GM19324 (cell line): Measurements from ENCODE around the gene CD69.
"Not testable (repeated sequence)": the region's sequence is repeated elsewhere in the genome, so short reads cannot be mapped to it uniquely, and the experiment has no call there.

Source experiments
- ATAC-seq: cut with Tn5 transposase; IDR thresholded peaks from one replicate; pipeline ENCODE4 v1.9.1; 2021; ENCODE audit warnings: mild to moderate bottlenecking, moderate library complexity; ENCODE audit not compliant: unreplicated experiment, low FRiP score

CD69 gene

DNA sequence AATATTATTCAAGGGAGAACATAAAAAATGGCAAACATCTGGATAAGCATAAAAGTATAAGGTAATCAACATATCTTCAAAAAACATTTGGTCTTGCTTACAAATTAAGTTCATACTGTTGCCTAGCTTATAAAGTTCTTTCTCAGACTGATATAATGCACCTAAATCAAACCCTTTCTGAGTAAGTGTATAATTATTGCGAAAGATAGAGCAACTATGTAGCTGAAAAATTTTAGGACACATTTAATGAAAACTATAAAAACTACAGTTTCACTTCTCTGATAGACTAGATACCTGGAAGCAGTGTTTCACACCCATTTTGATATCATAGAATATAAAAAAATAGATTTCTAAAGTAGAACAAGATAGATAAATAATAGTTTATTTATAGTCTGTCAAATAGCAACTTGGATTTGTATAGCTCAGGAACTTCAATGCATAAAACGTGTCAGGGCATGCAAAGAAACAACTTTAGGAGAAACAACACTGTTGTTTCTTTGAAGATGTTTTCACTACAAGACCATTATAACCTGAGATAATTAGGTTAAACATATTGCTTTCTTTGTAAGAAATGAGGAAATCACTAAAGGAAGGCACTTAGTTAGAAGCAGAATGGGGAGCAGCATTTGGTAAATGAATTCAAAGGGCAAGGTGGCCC lies 35.4 kb downstream of the CD69 start:
- ATAC-seq, result no peak

DNA sequence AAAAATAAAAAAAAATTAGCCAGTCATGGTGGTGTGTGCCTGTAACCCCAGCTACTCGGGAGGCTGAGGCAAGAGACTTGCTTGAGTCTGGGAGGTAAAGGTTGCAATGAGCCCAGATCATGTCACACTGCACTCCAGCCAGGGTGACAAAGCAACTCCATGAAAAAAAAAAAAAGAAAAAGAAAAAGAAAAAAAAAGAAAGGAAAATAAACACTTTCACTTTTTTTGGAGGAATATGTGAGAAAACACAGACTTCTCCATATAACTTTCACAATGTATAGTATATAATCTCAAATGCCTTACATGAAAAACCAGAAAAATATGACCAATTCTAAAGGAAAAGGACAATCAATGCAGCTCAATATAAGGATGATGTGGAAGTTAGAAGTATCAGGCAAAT lies 36.7 kb downstream of the CD69 start:
- ATAC-seq, result no peak

DNA sequence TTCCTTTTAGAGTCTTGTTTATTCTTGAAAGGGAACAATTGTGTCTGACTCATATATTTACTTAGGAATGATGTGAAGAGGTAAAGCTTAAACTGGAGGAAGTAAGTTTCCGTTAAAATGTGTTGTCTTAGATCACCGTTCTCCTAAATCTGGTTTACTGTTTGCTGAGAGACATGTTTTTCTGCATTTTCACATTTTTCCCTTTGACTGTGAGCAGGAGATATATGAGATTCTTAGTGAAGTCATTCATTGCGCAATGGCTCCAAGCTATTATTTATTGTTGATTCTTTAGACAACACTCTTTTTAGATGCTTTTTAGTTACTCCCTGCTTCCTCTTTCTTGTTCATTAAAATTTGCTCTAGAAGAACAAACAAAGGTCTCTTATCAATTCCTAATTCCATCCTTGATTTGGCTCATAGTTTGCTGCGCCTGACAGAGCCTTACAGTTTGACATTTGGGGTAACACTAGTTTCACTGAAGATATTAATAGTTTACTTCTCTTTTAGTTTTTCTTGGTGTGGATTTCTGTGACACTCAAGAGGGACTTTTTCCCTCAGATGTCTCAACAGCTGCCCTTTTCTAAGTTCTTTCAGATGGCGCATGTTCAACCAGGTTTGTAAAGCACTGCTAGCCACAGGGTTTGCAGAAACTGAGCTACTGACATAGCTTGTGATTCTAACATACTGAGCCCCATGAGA lies 39.2 kb downstream of the CD69 start:
- peak; percentile 53 for ATAC-seq

DNA sequence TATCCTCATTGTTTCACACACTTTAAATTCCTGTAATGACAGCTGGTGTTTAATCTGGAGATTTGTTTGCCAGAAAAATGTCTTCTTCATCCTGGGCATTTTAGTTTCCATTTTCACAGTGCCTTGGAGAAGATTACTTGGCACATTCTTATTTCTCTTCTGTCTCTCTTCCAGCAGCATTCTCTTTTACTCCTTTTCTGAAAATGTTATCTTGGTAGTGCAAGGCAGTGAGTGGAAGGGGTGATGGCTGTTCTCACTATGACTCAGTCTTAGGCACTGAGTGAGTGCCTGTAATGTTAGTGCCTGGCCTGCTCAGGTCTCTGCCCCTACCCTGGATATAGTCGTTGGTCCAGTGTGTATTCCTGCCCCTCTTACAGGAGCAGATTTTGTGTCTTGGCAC lies 40.9 kb downstream of the CD69 start:
- ATAC-seq, result no peak

DNA sequence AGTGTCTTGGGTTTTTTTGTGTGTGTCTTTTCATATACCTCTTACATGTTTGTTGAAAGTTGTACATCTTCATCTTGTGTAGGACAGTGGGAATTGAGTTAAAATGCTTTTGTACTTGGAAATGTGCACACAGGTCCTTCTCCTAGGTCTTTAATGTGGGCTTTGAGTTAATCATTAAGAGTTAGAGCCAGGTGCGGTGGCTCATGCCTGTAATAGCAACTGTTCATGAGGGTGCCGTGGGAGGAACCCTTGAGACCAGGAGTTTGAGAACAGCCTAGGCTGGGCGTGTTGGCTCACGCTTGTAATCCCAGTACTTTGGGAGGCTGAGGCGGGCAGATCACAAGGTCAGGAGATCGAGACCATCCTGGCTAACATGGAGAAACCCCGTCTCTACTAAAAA lies 41.7 kb downstream of the CD69 start:
- no peak for ATAC-seq

DNA sequence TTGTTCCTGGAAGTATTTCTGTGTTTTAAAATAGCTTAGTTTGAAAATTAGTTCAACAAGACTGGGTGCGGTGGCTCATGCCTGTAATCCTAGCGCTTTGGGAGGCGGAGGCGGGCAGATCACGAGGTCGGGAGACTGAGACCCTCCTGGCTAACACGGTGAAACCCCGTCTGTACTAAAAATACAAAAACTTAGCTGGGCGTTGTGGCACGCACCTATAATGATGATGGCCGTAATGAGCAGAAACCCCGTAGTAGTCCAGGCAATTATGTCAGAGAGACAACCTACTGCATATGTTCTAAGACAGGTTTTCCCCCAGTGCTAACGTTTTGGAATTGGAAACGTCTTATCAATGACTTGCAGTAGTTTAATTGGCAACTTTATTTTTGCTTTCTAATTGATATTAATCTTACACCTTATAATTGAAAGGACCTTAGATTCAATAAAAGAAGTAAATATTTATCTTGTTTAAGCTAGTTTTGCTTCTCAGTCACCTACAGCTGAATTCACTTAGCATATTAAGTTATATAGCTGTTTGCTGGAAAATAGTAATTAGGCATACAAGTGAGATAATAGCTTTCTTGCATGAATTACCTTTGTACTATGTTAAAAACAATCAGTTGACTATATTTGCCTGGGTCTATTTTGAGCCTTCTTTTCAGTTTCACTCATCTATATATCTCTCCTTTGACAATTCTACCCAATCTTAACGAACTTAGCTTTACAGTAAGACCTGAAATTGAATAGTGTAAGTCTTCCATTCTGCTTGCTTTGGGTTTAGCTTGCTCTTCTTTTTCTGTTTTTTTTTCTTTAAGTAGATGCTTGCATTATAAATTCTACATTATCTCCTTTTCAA lies 43.4 kb downstream of the CD69 start:
- ATAC-seq, result no peak

DNA sequence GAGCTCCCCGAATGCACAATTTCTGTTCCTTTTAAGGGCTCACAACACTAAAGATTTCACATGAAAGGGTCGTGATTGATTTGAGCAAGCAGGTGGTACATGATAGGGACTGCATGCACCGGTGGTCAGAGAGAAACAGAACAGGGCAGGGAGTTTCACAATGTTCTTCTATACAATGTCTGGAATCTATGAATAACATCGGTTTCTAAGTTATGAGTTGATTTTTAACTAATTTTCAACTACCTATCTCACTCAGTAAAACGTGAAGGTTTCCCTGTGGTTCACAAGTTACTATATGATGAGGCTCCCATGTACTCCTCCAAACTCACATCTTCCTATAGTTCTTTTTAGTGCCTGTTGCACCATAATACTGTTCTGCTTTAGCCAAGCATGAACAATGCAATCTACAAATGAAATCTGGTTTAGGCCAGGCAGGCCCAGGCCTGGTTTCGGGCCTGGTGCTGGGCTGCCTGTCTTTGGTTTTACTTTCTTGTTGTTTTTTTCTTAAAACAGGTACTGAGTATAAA lies 47.6 kb downstream of the CD69 start:
- ATAC-seq, result peak; percentile 60

DNA sequence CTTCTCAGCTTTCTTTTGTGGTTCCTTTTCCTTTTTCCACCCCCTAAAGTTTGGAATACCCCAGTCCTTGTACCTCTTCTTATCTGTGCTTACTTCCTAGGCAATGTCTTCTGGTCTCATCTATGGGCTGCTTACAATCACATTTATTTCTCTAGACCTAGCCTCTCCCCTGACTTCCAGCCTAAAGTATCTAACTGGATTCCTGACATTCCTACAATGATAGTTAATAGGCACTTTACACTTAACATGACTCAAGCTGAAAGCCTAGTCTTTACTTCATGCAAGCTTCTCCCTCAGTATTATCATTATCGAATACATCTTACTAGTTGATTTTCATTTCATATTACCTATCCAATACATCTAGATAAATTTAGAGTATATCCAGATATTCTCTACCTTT lies 49.0 kb downstream of the CD69 start:
- no peak for ATAC-seq

DNA sequence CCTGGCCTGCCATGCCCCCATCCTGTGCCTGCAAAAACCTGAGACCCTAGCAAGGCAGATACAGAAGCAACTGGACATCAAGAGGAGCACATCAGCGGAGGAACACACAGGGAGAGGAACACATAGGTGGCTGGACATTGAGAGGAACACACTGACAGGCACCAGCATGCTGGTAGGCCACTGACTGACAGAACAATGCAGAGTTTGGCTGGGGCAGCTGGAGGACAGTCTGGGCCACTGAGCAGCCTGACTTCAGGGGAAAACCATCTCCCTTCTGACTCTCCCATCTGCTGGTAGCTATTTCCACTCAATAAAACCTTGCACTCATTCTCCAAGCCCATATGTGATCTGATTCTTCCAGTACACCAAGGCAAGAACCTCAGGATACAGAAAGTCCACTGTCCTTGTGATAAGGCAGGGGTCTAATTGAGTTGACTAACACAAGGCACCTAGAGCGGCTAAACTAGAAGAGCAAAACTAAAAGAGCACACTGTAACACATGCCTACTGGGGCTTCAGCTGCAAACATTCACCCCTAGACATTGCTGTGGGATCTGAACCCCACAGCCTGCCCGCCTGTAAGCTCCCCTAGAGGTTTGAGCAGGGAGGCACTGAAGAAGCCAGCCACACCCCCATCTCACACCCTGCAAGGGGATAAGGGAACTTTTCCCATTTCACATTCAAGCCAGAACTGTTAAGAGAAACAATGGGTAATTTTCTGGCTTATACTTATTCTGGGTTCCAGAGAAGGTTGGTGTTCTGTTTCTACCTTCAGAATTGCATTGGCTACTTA lies 49.9 kb downstream of the CD69 start:
- ATAC-seq, result no peak

DNA sequence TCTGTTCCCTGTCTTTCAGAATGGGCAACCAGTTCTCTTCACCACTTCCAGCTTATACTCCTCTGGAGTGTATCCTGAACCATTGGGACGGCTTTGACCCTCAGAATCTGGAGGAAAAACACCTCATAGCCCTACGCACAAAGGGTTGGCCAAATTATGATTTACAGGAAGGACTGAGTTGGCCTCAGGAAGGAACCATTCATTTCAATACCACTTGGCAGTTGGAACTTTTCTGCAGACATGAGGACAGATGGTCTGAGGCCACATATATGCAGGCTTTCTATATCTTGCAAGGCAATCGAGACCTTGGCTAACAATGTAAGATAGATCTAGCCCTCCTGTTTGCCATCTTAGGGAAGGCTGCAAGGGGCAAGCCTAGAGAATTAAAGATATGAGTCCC lies 51.8 kb downstream of the CD69 start:
- no peak for ATAC-seq

DNA sequence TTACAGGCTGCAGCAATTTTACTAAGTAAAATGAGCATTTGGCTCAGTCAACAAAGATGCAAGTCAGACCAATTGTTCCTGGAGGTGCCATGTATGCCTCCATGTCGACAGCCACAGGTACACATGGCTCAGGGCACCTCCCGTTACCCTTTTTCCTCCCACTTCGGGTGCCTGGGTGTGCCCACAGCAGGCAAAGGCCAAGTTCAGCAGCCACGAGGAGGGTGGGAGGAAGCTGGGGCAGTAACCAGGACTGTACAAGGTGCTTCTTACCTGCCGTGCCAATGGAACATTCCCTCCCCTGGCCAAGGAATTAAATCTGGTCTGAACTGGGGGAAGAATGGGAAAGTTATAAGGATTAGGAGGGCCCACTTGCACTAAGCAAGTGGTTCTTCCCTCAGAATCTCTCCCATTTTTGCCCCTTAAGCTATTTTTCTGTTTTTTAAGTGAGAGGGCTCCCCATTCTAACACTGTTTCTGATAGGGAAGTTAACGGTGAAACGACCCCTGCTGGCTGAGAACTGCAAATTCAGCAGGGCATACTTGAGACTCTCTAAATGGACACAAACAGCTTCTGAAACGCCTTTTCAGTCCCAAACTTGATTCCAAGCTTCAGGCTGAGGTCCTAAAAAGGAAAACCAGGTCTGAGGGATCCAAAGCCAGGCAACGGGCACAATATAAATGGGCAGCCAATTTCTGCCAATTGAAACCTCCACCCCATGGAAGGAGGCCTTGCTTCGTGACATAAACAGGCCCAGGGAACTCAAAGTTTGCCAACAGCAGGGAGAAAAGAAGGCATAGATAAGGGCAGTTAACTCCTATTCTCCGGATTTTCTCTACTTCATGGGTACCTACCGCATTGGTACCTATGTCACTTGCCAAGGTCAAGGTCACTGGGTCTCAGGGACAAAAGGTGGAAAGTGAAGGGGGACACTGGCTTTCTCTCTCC lies 52.6 kb downstream of the CD69 start:
- no peak for ATAC-seq

DNA sequence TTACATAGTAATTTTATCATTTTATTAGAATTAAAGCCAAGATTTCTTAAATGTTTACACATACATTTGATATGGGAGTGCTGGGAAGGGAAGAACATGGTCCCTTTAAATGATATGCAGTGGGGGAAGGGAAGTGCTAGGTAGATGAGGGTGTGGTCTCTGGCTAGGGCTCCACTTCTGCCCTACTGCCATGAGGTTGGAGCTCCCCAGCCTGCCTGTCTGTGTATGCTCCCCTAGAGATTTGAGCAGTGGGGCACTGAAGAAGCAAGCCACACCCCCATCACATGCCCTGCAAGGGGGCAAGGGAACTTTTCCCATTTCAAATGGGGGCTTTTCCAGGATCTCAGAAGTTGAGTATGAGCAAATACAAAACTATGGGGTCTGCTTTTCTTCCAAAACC lies 53.3 kb downstream of the CD69 start:
- ATAC-seq, result no peak

DNA sequence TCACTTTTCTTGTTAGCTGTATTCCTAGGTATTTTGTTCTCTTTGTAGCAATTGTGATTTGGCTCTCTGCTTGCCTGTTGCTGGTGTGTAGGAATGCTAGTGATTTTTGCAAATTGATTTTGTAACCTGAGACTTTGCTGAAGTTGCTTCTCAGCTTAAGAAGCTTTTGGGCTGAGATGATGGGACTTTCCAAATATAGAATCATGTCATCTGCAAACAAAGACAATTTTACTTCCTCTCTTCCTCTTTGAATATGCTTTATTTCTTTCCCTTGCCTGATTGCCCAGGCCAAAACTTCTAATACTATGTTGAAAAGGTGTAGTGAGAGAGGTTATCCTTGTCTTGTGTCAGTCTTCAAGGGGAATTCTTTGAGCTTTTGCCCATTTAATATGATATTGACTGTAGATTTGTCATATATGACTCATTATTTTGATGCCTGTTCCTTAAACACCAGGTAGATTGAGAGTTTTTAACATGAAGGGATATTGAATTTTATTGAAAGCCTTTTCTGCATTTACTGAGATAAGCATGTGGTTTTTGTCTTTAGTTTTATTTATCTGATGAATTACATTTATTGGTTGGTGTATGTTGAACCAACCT lies 54.5 kb downstream of the CD69 start:
- ATAC-seq, result no peak

DNA sequence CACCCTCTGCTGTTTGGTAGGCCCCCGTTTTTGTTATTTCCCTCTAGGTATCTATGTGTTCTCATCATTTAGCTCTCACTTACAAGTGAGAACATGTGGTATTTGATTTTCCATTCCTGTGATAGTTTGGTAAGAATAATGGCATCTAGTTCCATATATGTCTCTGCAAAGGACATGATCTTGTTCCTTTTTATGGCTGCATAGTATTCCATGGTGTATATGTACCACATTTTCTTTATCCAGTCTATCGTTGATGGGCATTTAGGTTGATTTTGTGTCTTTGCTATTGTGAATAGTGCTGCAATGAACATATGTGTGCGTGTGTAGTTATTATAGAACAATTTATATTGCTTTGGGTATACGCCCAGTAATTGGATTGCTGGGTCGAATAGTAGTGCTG lies 56.1 kb downstream of the CD69 start:
- ATAC-seq, result not testable (repeated sequence)
